Astrocyte (in vitro differentiated cells and primary cell): Measurements from ENCODE around the gene CD48. TPM values are rescaled to one million over a fixed set of nuclear protein-coding genes. Genes with fewer than 3 reads are reported as not detected.

Experiments used
- DNase-seq: peaks from one replicate; pipeline ENCODE4 v3.0.0-alpha.2; 2010; ENCODE audit warnings: low read depth
- FAIRE-seq: peaks from 2 replicates; lab custom pipeline; 2011; peaks lifted over from hg19 to GRCh38; lab: Jason Lieb, UNC
- H2AFZ ChIP-seq: 2 replicates; pipeline ENCODE4 v1.6.0; 2012; ENCODE audit warnings: low read depth, low read length, inconsistent platforms
- H3K27ac ChIP-seq: 2 replicates; pipeline ENCODE4 v1.5.1; 2011; ENCODE audit warnings: low read depth, low read length, inconsistent platforms
- H3K27me3 ChIP-seq: 2 replicates; pipeline ENCODE4 v1.6.0; 2011; ENCODE audit warnings: low read length, inconsistent platforms; ENCODE audit not compliant: insufficient read depth
- H3K36me3 ChIP-seq: 2 replicates; pipeline ENCODE4 v1.5.1; 2011; ENCODE audit warnings: low read length, inconsistent platforms; ENCODE audit not compliant: insufficient read depth
- H3K4me1 ChIP-seq: 2 replicates; pipeline ENCODE4 v1.5.1; 2011; ENCODE audit warnings: low read length, inconsistent platforms; ENCODE audit not compliant: insufficient read depth
- H3K4me2 ChIP-seq: 2 replicates; pipeline ENCODE4 v1.6.0; 2012; ENCODE audit warnings: low read length, inconsistent platforms
- H3K4me3 ChIP-seq: 2 replicates; pipeline ENCODE4 v1.5.1; 2011; ENCODE audit warnings: low read depth, mild to moderate bottlenecking, low read length, inconsistent platforms; ENCODE audit not compliant: insufficient read depth
- H3K79me2 ChIP-seq: 2 replicates; pipeline ENCODE4 v1.6.0; 2012; ENCODE audit warnings: mild to moderate bottlenecking, low read length, inconsistent platforms; ENCODE audit not compliant: insufficient read depth
- H3K9ac ChIP-seq: 2 replicates; pipeline ENCODE4 v1.6.0; 2012; ENCODE audit warnings: mild to moderate bottlenecking, low read length, inconsistent platforms
- H3K9me3 ChIP-seq: 2 replicates; pipeline ENCODE4 v1.5.1; 2012; ENCODE audit warnings: low read depth, mild to moderate bottlenecking, low read length, inconsistent platforms; ENCODE audit not compliant: insufficient read depth
- H4K20me1 ChIP-seq: 2 replicates; pipeline ENCODE4 v1.6.0; 2012; ENCODE audit warnings: low read length, inconsistent platforms; ENCODE audit not compliant: insufficient read depth
- H3K27ac Mint-ChIP-seq: one replicate; pipeline ENCODE4 v1.8.0; 2021; ENCODE audit warnings: mild to moderate bottlenecking, mixed read lengths; ENCODE audit not compliant: unreplicated experiment
- H3K27me3 Mint-ChIP-seq: one replicate; pipeline ENCODE4 v1.8.0; 2021; ENCODE audit warnings: low read depth, mixed read lengths; ENCODE audit not compliant: unreplicated experiment
- H3K36me3 Mint-ChIP-seq: one replicate; pipeline ENCODE4 v1.8.0; 2021; ENCODE audit warnings: low read depth, mixed read lengths; ENCODE audit not compliant: unreplicated experiment
- H3K4me1 Mint-ChIP-seq: one replicate; pipeline ENCODE4 v1.8.0; 2021; ENCODE audit warnings: low read depth, mixed read lengths; ENCODE audit not compliant: unreplicated experiment
- H3K4me3 Mint-ChIP-seq: one replicate; pipeline ENCODE4 v1.8.0; 2021; ENCODE audit warnings: mild to moderate bottlenecking, moderate library complexity, mixed read lengths; ENCODE audit not compliant: unreplicated experiment
- H3K9me3 Mint-ChIP-seq: one replicate; pipeline ENCODE4 v1.8.0; 2021; ENCODE audit warnings: mild to moderate bottlenecking, mixed read lengths; ENCODE audit not compliant: unreplicated experiment
- EZH2 ChIP-seq: IDR thresholded peaks from 2 replicates; pipeline ENCODE4 v1.6.1; 2012; ENCODE audit warnings: mild to moderate bottlenecking, low read length, inconsistent platforms; ENCODE audit not compliant: insufficient read depth
- total RNA-seq: library from RNA; stranded (reverse); gene quantifications from 2 replicates; pipeline ENCODE4 v1.2.1, GENCODE V29; 2021
- TF ChIP-seq, protein P1 (sequence below): IDR thresholded peaks from 2 replicates; pipeline ENCODE4 v1.5.1; 2011; ENCODE audit warnings: low read depth, mild to moderate bottlenecking, inconsistent platforms, low read length, moderate library complexity; ENCODE audit not compliant: insufficient read depth

Gene CD48
- total RNA-seq, 1 donor from 2014 or later = not detected

DNA sequence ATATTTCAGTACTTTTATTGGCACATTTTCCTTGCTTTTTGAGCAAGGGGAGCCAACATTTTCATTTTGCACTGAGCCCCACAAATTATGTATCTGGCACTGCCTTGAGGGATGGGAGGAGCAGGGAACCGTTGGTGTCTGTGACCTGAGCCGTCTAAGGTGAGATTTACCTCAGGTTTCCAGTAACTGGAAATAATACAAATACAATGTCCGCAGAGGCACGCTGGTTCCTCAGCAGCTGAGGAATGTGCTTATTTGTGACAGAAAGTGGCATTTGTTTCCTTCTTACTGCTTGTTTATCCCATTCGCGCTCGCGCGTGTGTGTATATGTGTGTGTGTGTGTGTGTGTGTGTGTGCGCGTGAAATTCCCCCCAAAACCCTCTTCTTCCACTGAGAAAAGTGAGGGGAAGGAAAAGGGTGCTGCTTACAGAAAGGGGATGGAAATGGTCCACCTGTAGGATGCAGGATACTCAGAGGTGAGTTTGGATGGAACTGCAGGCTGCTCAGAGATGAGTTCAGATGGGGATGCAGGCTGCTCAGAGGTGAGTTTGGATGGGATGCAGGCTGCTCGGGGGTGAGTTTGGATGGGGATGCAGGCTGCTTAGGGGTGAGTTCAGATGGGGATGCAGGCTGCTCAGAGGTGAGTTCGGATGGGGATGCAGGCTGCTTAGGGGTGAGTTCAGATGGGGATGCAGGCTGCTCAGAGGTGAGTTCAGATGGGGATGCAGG, 34.6 kb downstream of the CD48 start:
- Histone ChIP-seq H4K20me1 (no peaks in the 10 kb centered on the region), H3K27ac (no peak overlapping the region), H2AFZ (no peak overlapping the region), H3K4me1 (no peaks in the 10 kb centered on the region), H3K27me3 (no peaks in the 10 kb centered on the region), H3K36me3 (no peaks in the 10 kb centered on the region), H3K79me2 (no peaks in the 10 kb centered on the region), H3K4me3 (no peak overlapping the region), H3K9me3 (no peaks in the 10 kb centered on the region), H3K4me2 (no peak overlapping the region), H3K9ac (no peak overlapping the region)
- no peaks in the 10 kb centered on the region for H3K36me3 Mint-ChIP-seq
- no peak overlapping the region for H3K27ac Mint-ChIP-seq
- FAIRE-seq (no peak), DNase-seq (no peak)
- peaks cover 26% of the 10 kb centered on the region for H3K27me3 Mint-ChIP-seq
- no peaks in the 10 kb centered on the region for H3K9me3 Mint-ChIP-seq
- TF ChIP-seq, protein P1, sequence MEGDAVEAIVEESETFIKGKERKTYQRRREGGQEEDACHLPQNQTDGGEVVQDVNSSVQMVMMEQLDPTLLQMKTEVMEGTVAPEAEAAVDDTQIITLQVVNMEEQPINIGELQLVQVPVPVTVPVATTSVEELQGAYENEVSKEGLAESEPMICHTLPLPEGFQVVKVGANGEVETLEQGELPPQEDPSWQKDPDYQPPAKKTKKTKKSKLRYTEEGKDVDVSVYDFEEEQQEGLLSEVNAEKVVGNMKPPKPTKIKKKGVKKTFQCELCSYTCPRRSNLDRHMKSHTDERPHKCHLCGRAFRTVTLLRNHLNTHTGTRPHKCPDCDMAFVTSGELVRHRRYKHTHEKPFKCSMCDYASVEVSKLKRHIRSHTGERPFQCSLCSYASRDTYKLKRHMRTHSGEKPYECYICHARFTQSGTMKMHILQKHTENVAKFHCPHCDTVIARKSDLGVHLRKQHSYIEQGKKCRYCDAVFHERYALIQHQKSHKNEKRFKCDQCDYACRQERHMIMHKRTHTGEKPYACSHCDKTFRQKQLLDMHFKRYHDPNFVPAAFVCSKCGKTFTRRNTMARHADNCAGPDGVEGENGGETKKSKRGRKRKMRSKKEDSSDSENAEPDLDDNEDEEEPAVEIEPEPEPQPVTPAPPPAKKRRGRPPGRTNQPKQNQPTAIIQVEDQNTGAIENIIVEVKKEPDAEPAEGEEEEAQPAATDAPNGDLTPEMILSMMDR = no peak
- TF ChIP-seq EZH2 = no peak
- H3K4me1 Mint-ChIP-seq = no peaks in the 10 kb centered on the region
- no peak overlapping the region for H3K4me3 Mint-ChIP-seq

DNA sequence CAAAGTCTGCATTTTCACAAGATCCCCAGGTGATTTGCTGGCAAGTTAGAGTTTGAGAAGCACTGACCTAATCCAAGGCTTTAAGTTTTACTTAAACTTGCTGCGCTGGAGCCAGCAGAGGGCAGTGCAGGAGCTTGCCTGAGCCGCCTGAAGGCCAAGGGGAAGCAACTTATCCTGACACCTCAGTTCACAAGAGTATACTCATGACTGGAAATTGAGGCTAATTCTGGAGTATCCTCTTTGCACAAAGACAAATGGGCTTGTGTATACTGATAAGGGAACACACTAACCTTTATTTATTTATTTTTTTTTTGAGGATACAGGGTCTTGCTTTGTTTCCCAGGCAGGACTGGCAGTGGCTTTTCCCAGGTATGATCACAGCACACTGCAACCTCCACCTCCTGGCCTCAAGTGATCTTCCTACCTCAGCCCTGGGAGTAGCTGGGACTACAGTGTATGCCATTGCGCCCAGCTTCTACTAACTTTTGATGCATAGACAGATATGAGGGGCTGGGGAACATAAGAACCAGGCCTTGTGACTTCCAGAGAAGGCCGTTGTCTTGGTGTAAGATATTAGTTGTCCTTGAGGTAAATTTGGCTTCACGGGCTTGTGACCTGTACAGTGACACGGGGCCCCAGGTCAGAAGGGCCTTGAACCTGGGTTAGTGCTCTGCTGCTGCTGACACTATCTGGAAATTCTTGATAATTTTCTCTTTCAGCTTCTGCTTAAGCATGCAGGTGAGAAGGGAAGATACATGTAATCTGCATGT, 35.8 kb downstream of the CD48 start:
- no peak for FAIRE-seq
- Mint-ChIP-seq H3K27me3 (peaks cover 23% of the 10 kb centered on the region), H3K4me1 (no peaks in the 10 kb centered on the region)

More for the DNA sequence above, 35.8 kb downstream of the CD48 start:
- no peak overlapping the region for H2AFZ ChIP-seq
- H3K4me2 ChIP-seq = no peak overlapping the region
- H3K4me3 ChIP-seq = no peak overlapping the region
- Mint-ChIP-seq H3K9me3 (no peaks in the 10 kb centered on the region), H3K4me3 (no peak overlapping the region), H3K27ac (no peak overlapping the region), H3K36me3 (no peaks in the 10 kb centered on the region)
- no peaks in the 10 kb centered on the region for H3K9me3 ChIP-seq
- H3K27ac ChIP-seq = no peak overlapping the region
- no peaks in the 10 kb centered on the region for H3K36me3 ChIP-seq
- no peaks in the 10 kb centered on the region for H3K27me3 ChIP-seq
- TF ChIP-seq EZH2 = no peak
- TF ChIP-seq, protein P1 = peak; percentile 80
- no peak overlapping the region for H3K9ac ChIP-seq
- H4K20me1 ChIP-seq = no peaks in the 10 kb centered on the region
- peak; percentile 44 for DNase-seq
- H3K4me1 ChIP-seq = no peaks in the 10 kb centered on the region
- no peaks in the 10 kb centered on the region for H3K79me2 ChIP-seq
